ENCODE results near the gene PAXX. TPM values are rescaled to one million over a fixed set of nuclear protein-coding genes. Genes with fewer than 3 reads are reported as not detected.

PAXX gene
- total RNA-seq, 1 experiment from 2014 or later, result 89.0 TPM

DNA sequence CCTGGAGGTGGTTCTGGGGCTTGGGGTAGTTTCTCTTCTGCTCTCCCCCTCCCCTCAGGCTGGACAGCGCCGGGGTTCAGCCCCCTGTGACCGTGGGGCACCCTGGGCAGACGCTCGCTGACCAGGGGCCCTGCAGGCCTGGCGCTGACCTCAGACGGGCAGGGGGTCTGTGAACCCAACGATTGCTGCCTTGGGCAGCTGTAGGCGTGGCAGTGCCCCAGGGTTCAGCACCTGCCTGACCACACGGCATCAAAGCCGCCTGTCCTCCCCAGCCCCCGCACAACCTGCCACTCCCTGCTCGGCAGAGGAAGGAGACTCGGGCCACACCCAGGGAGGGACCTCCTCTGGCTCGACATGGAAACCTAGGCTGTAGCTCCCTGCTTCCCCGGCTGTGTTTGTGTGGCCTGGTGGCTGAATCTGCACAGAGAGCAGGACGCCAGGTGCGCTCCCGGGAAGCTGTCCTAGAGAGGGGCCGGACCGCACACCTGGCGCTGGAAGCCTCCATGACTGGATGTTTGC lies 28.0 kb upstream of the PAXX start (continued):
- no peak for TF ChIP-seq YY1 (IDR thresholded peaks at IDR 0.05; ENCODE audit: extremely low read depth, insufficient replicate concordance, low read depth, low read length)

DNA sequence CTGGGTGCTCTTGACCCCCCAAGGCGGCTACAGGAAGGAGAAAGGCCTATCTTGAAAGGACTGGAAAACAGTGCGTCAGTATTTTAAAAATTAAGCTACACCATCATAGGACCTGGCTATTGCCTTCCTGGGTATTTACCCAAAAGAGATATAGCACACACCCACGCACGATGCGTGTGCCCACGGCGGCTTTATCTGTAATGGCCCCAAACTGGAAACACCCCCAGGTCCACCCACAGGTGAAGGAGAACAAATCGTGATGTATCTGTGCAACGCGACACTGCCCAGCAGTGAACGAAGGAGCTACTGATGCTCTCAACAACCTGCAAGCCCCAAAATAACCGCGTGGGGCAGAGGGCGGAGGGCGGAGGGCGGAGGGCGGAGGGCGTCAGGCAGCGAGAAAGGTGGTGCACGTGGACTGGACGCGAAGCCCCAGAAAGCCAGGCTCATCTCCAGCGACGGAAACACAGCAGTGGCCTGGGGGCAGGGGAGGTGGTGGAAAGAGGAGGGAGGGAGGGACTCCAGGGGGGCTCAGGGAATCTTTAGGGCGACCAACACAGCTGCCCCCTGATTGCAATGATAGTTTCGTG lies 27.3 kb upstream of the PAXX start:
- RAD21 ChIA-PET (ENCODE audit: low non-redundant PET in 1 of 2, low total read pairs in 2 of 2, uncharacterized antibody in 2 of 2, unreplicated experiment in 2 of 2), result no interaction called here
- intact Hi-C loops (cut with micrococcal nuclease), result no loop called here
- H3K9ac ChIP-seq (ENCODE audit: low read length), result peak overlapping the region; percentile 49
- no peaks in the 10 kb centered on the region for H3K9me3 ChIP-seq (ENCODE audit: control insufficient read depth in 1 of 2, insufficient read depth in 1 of 2, low read depth in 1 of 2, low read length in 2 of 2)
- POLR2A ChIA-PET, result interaction anchor here (0.6 to 1.4 kb wide), 2 partner anchors 9 to 17 kb away, joined by 3 read pairs; no protein-coding TSS in a partner anchor
- no peaks in the 10 kb centered on the region for H4K20me1 ChIP-seq (ENCODE audit: insufficient read depth)
- no peaks in the 10 kb centered on the region for H3K79me2 ChIP-seq (ENCODE audit: insufficient read depth, low read length)
- H3K27ac ChIP-seq (ENCODE audit: low read depth, low read length), result peak overlapping the region; percentile 63; the same call in 1 of the 2 replicates
- ATAC-seq (0 out of 2 replicates have a peak, but pooled peaks have one; percentile 5), DNase-seq (ENCODE audit: low read depth, low spot score) (no peak)
- H3K9me2 ChIP-seq (ENCODE audit: insufficient read depth), result no peaks in the 10 kb centered on the region
- H3K27me3 ChIP-seq (ENCODE audit: insufficient read depth, low read length), result no peaks in the 10 kb centered on the region
- CTCF ChIA-PET, result interaction anchor here (1.0 to 2.0 kb wide), 4 partner anchors 11 to 64 kb away, joined by 3 to 5 read pairs (median 4); no protein-coding TSS in a partner anchor
- H3K36me3 ChIP-seq (ENCODE audit: control insufficient read depth in 1 of 2, insufficient read depth in 2 of 2, low read length in 2 of 2), result no peaks in the 10 kb centered on the region
- peak overlapping the region; percentile 22 to 45 for H3K4me3 ChIP-seq (replicated peaks in 1 of 2; ENCODE audit: low read depth in 1 of 2, low read length in 2 of 2)
- peaks cover 11 to 28% of the 10 kb centered on the region in 2 experiments for H3K4me1 ChIP-seq (ENCODE audit: control insufficient read depth in 1 of 2, insufficient read depth in 2 of 2, low read length in 2 of 2)
- TF ChIP-seq POLR2A (IDR thresholded peaks at IDR 0.05; ENCODE audit: borderline replicate concordance, extremely low read depth, insufficient read depth, insufficient read length), result no peak
- TF ChIP-seq CTCF (IDR thresholded peaks at IDR 0.05 in 2 of 3, conservative IDR thresholded peaks at IDR 0.05 in 1 of 3; ENCODE audit: borderline replicate concordance in 1 of 3, insufficient read depth in 1 of 3, low read depth in 2 of 3, low read length in 2 of 3), result no peak
- TF ChIP-seq ZFX (IDR thresholded peaks at IDR 0.05), result no peak
- no peak for TF ChIP-seq CEBPB (IDR thresholded peaks at IDR 0.05; ENCODE audit: low read depth)
- no peak for TF ChIP-seq POLR2AphosphoS5 (IDR thresholded peaks at IDR 0.05; ENCODE audit: low read depth, low read length)
- TF ChIP-seq REST (IDR thresholded peaks at IDR 0.05; ENCODE audit: low read depth), result no peak
- TF ChIP-seq YY1 (IDR thresholded peaks at IDR 0.05; ENCODE audit: extremely low read depth, insufficient replicate concordance, low read depth, low read length), result no peak
- no peak for TF ChIP-seq EGR1 (IDR thresholded peaks at IDR 0.05; ENCODE audit: low read depth)
- TF ChIP-seq JUND (IDR thresholded peaks at IDR 0.05), result no peak
- TF ChIP-seq SIN3A (IDR thresholded peaks at IDR 0.05; ENCODE audit: low read depth), result no peak
- TF ChIP-seq, protein P1, sequence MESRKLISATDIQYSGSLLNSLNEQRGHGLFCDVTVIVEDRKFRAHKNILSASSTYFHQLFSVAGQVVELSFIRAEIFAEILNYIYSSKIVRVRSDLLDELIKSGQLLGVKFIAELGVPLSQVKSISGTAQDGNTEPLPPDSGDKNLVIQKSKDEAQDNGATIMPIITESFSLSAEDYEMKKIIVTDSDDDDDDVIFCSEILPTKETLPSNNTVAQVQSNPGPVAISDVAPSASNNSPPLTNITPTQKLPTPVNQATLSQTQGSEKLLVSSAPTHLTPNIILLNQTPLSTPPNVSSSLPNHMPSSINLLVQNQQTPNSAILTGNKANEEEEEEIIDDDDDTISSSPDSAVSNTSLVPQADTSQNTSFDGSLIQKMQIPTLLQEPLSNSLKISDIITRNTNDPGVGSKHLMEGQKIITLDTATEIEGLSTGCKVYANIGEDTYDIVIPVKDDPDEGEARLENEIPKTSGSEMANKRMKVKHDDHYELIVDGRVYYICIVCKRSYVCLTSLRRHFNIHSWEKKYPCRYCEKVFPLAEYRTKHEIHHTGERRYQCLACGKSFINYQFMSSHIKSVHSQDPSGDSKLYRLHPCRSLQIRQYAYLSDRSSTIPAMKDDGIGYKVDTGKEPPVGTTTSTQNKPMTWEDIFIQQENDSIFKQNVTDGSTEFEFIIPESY (IDR thresholded peaks at IDR 0.05; ENCODE audit: extremely low read depth, insufficient replicate concordance, low read length), result no peak
- no peak for TF ChIP-seq ELF1 (IDR thresholded peaks at IDR 0.05; ENCODE audit: borderline replicate concordance, low read depth)
- TF ChIP-seq SP1 (IDR thresholded peaks at IDR 0.05; ENCODE audit: low read depth), result no peak
- TF ChIP-seq RAD21 (IDR thresholded peaks at IDR 0.05; ENCODE audit: low read depth), result no peak
- TF ChIP-seq ZNF274 (IDR thresholded peaks at IDR 0.05; ENCODE audit: low read depth, low read length), result no peak
- no peak for TF ChIP-seq TCF7L2 (IDR thresholded peaks at IDR 0.05; ENCODE audit: borderline replicate concordance, extremely low read depth, insufficient read depth, insufficient read length)
- H2AFZ ChIP-seq (ENCODE audit: low read depth, low read length, poor library complexity, severe bottlenecking), result no peak overlapping the region
- BruUV-seq (replicated peaks), result no TSS peak
- peak overlapping the region; percentile 88 for H3K4me2 ChIP-seq (ENCODE audit: low read length)

All from HCT116 (cell line).